ENCODE results near the gene INSL3. TPM values are rescaled to one million over a fixed set of nuclear protein-coding genes. Genes with fewer than 3 reads are reported as not detected.

Gene INSL3, protein sequence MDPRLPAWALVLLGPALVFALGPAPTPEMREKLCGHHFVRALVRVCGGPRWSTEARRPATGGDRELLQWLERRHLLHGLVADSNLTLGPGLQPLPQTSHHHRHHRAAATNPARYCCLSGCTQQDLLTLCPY
- total RNA-seq (ENCODE audit: insufficient read depth, low replicate concordance) = not detected

DNA sequence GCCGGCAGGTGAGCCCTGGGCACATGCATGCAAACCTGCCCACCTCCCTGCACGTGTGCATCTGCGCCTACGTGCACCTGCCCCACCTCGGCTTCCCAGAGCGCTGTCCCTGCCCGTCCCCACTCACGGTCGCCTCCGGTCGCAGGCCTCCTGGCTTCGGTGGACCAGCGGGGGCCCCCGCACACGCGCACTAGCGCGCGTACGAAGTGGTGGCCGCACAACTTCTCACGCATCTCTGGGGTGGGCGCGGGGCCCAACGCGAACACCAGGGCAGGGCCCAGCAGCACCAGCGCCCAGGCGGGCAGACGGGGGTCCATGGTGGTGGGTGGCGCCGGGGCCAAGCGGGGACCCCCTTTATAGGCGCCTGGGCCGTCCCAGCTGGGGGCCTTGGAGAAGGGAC lies at the start of gene INSL3:
Gene INSL3, minus strand, starts transcription at position 330 of the 400 bp plus-strand sequence. Its CDS starts 13 bp downstream, at position 317.
- no peak for DNase-seq (ENCODE audit: low spot score)

DNA sequence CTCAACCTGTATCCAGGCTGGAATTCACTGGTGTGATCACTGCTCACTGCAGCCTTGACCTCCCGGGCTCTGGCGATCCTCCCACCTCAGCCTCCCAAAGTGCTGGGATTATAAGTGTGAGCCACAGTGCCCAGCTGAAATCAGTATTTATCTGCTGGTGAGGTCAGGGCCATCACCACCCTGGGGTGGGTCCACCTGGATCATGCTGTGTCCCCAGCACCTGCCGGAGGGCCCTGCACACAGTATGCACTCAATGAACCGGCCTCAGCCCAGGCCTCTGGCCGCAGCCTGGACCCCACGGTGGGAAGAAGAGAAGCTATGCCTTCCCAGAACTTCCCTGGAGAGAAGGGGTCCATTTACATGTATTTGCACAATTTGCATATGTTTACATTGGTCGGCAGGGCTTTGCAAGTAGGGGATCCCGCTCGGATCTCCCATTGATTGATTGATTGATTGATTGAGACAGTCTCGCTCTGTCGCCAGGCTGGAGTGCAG lies 47.8 kb upstream of the INSL3 start:
- no peak for DNase-seq (ENCODE audit: low spot score)

DNA sequence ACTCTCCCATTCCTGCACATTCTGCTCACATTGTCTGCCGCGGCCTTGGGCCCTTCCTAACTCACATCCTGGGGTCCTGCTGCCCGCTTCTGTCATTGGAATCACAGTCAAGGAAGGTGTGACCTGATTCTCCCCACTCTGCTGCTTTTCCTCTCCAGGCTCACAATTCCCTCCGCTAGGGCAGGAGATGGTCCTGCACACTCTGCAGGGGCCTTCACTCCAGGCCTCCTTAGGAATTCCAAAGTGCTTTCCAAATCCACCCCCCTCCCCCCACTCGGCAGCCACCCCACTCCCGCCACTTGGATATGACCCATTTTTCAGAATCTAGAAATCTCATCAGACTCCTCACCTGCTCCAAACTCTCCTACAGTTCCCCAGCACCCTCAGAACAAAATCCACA lies 47.4 kb upstream of the INSL3 start:
- DNase-seq (ENCODE audit: low spot score) = no peak

DNA sequence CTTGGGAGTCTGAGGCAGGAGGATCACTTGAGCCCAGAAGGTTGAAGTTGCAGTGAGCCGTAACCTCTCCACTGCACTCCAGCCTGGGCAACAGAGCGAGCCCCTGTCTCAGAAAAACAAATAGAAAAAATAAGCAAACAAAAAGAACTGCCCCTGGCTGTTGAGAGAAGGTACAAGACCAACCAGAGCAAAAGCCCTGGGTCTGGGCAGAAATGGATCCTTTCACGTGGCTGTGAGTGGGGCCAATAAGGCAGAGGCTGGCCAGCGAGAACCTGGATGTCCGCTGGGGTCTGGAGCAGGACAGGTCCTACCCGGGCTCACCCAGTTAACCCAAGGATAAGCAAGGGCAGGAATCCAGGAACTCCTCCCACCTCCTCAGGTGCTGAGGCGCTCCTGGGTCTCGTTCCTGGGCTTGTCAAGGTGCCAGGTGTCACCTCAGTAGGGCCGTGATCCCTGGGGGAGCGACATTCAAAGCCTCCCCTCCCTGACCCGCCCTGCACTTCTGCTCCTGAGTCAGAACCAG lies 45.7 kb upstream of the INSL3 start:
- no peak for DNase-seq (ENCODE audit: low spot score)

DNA sequence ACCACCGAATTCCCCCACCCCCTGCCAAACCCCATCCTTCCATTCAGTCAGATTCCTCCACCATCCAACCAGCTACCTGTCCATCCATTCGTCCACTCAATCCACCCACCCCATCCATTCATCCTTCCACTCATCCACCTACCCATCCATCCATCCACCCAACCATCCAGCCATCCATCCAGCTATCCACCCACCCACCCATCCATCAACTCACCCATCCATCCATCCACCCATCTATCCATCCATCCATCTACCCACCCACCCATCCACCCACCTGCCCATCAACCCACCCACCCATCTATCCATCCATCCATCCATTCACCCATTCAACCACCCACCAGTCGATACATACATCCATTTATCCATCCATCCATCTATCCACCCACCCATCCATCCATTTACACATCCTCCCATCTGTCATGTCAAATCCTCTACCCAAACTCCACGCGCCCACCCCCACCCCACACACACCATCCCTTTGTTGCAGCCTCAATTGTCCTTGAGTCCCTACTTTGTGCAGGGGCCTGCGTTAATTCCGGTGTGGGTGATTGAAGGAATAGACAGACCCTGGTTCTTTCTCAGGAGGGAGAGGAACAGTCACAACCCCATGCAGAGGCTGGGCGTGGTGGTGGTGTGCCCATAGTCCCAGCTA lies 45.1 kb upstream of the INSL3 start:
- no peak for DNase-seq (ENCODE audit: low spot score)

DNA sequence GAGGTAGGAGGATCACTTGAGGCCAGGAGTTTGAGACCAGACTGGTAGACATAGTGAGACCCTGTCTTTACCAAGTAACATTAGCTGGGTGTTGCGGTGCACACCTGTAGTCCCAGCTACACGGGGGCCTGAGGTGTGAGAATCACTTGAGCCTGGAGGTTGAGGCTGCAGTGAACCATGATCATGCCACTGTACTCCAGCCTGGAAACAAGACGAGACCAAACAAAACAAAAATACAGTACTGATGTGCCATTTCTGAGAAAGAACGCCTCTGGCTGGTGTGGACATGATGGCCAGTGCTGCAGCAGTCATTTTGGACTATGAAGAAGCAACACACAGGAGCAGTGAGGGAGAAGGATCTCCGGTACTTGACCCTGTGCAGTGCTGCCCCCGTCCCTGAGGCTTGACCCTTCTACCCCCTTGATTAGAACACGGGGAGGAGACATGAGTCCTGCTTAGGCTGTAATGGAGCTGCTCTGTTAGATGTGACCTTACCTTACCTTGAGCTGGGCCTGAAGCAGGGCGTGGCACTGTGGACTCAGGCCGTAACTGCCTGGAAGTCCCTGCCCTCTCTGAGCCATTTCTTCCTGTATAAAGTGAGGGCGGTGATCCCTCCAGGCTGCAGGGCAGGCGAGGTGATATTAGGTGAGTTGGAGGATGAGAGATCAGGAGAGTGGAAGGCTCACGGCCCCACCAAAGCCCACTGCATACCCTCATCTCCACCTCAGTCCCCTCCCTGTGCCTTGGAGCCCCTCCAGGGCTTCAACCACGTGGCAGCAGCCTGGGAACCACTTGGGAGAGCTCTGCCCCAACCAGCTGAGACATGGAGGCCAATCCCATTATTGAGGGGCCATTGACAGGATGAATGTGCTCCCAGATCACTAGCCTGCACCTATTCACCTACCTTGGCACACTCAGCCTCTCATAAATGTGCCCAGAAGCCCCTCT lies 44.3 kb upstream of the INSL3 start:
- no peak for DNase-seq (ENCODE audit: low spot score)

DNA sequence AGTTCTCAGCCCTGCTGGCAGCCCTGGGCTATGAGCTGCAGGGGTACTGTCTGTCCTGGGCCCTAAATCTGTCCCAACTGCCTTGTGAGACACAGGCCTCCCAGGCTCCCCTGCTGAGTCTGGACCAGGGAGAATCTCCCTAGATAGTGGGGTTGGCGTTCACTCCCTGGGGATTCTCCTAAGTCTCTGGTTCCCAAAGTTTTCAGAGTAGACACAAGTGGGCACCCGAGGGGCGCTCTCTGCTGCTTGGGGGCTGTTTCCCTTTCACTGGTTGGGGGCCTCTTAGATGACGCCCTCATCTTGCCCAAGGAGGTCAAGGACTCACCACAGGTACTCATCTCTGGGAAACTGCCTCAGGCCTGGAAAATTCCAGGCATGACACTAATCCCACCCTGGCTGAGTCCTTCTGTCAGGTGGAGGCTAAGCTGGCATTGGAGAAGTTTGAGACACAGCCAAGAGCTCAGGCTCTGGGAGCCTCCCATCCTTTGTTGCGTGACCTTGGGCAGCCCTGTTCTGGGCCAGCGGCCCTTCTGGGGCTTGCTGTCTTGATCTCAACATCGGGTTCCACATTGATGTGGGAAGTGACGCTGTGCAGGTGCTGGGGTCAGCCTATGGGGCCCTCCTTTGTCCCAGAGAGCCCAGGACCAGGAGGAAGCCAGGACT lies 42.3 kb upstream of the INSL3 start:
- no peak for DNase-seq (ENCODE audit: low spot score)

DNA sequence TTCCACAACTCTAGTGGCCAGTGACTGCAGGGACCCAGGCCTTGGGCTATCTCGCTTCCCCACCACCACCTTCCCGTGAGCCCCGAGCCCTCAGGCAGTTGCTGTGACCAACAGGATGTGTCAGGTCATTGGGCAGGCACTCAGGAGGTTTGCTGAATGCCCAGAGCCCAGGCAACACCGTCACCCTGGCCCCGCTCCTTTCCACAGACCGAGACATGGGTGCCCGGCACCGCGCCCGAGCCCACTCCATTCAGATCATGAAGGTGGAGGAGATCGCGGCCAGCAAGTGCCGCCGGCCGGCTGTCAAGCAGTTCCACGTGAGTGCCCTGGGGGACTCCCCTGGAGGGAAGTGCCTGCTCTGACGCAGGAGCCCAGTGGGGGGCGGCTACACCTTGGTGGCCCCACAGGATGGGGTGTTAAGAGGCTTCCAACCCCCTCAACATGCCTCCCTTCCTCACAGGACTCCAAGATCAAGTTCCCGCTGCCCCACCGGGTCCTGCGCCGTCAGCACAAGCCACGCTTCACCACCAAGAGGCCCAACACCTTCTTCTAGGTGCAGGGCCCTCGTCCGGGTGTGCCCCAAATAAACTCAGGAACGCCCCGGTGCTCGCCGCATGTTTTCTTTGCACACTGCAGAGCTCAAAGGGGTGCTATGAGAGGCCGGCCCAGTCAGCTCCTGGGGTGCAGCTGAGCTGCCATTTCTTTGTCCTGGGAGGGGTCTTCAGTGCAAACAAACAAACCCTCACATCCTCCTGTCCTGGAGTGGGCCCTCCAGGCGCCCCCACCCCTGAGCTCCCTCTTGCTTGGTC lies 41.6 kb upstream of the INSL3 start:
- no peak for DNase-seq (ENCODE audit: low spot score)

DNA sequence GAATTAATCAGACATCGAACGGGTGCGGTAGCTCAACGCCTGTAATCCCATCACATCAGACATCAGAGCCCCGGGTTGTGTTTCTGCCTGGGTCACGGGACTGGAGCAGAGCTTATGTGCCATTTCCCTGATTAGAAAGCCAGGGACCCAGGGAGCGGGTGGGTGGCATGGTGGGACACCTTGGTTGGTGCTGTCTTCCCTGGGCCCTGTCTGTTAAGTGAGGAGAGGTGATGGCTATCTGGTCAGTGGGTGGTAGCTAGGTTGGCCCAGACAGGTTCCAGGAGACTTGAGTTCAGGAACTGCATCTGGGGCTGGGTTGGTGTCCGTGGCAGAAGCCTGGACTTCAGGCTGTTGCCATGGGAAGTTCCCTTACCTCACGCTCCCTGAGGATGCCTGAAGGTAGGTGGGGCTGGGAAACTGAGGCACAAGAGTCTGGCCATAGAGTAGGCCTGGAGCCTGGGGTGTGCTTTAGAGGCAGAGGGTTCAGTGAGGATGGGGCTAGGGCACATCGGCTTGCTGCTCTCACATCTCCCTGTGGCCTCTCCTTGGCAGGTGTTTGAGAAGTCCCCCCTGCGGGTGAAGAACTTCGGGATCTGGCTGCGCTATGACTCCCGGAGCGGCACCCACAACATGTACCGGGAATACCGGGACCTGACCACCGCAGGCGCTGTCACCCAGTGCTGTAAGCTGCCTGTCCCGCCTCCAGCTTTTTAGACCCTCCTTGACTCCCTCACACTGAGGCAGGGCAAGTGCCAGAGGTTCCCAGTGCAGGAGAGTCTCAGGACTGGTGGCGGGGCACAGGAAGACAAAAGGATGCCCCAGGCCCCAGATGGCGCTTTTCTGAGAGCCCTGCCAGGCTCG lies 40.5 kb upstream of the INSL3 start:
- no peak for DNase-seq (ENCODE audit: low spot score)

DNA sequence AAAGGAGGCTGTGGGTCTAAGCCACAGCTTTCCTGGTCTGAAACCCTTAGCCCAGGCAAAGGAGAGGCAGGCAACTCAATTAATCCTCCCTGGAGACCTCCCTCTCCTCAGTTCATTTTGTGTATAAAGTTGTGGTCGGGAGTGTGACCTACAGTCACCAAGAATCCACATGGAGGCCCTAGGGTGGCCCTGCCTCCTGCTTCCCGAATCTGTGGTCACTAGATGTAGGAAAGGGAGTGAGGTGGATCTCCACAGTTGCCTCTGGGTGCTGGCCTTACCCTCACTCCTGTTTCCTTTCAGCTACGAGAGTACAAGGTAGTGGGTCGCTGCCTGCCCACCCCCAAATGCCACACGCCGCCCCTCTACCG lies 39.7 kb upstream of the INSL3 start:
- DNase-seq (ENCODE audit: low spot score) = no peak

DNA sequence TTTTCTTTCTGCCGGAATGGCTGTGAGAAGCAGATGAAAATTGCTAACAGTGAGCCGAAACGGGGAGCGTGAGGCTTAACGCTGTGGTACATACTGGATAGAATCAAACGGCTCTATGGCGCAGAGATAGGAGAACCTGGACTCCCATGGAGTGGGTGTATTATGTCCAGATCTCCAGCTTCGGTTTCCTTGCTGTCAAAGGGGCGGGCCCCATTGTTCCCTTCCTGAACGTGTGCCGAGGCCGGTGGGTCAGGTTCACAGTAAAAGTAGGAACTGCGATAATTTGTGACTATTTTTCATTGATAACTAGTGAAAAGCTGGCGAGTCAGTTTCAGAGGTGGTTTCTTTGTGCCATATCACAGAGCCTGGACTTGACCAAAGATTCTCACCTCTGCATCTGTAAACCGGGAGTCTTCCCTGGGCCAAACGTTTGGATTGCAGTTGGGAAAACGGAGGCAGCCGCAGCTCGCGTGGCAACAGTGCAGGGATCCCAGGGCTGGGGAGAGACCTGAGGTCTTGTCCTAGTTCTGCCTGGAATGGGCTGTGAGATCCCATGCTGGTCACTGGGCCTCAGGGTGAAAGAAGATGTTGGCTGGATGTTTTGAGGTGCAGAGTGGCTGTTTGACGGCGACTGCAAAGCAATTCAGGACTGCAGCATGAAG lies 39.1 kb upstream of the INSL3 start:
- DNase-seq (ENCODE audit: low spot score) = no peak

DNA sequence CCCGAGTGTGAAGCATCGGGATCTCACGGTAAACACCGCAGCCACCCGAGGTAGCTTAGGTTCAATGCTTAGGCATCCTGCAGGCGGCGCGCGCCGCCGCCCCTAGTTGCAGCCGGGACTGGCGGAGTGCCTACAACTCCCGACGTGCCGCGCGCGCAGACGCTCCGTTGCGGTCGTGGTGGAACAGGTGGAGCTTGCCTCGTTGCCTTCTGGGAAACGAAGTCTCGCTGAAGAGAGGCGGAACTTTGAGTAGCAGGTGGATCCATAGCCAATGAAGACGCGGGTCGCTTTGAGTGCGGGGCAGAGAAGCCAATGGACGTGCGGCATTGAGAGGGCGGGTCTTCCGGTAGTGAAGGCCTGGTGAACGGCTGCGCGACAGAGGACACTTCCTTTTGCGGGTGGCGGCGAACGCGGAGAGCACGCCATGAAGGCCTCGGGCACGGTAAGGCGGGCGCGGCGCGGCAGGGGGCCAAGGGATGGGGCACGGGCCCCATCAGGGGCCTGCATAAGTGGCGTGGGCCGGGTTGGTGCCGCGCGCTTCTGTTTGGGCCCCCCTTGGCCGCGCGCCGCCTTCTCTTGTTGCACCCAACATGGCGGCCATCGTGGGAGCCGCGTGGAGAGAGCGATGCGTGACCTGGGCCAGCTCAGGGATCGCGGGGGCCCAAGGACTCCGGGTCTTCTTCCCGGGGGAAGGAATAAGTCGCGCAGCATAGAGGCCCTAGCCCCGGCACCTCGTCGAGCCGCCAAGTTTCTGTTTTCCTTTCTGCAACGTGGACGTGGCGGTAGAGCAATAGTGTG lies 38.4 kb upstream of the INSL3 start, which contains the start of gene RPL18A:
Gene RPL18A, plus strand, starts transcription at position 378 of the 798 bp plus-strand sequence. Its CDS starts 47 bp downstream, at position 425.
- peak; percentile 100 for DNase-seq (ENCODE audit: low spot score)

DNA sequence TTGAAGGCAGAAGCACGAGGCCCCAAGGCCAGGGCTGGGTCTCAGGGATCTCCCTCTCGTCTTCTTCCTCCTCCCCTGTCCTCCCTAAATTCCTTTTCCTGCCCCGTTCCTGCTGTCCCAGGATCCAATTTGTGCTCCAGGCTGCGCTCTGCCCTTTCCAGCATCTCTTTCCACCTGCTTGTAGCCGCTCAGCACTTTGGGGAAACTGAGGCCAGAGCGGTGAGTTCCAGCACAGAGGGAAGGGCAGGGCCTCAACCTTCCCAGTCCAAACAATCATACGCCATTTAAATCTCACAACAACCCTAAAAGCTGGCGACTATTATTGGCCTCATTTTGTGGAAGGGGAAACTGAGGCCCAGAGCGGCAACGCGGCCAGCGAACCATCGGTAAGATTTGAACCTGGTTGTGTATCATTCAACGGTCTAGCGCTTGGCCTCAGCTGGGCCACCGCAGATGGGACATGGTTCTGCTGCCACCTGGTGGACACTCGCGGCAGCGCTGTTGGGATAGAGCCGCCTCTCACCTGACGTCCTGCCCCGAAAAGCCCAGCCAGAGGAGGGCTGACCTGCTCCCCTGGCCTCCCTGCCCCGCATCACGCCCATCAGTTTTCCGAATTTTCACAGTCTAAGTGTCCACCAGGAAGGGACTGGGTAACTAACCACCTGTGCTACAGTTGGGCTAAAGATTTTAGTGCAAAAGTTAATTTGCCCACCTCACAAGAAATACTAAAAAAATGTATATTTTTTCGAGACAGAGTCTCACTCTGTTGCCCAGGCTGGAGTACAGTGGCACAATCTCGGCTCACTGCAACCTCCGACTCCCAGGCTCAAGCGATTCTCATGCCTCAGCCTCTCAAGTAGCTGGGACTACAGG lies 34.2 kb upstream of the INSL3 start:
- peak; percentile 72 for DNase-seq (ENCODE audit: low spot score)

DNA sequence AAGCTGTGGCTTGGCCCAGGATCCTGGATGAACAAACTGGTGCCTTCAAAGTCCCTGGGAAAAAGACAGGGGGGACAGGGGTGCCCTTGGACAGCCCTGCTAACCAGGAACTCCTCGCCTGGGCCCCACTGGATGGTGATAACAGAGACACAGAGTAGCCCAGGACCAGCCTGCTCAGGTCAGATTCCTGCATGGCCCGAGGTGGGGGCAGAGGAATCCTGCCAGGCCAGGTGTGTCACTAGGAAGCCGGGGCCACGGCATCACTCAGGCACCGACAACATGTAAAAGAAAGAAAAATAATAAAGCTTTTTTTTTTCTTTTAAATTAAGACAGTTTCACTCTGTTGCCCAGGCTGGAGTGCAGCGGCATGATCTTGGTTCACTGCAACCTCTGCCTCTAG lies 32.7 kb upstream of the INSL3 start:
- DNase-seq (ENCODE audit: low spot score) = no peak

DNA sequence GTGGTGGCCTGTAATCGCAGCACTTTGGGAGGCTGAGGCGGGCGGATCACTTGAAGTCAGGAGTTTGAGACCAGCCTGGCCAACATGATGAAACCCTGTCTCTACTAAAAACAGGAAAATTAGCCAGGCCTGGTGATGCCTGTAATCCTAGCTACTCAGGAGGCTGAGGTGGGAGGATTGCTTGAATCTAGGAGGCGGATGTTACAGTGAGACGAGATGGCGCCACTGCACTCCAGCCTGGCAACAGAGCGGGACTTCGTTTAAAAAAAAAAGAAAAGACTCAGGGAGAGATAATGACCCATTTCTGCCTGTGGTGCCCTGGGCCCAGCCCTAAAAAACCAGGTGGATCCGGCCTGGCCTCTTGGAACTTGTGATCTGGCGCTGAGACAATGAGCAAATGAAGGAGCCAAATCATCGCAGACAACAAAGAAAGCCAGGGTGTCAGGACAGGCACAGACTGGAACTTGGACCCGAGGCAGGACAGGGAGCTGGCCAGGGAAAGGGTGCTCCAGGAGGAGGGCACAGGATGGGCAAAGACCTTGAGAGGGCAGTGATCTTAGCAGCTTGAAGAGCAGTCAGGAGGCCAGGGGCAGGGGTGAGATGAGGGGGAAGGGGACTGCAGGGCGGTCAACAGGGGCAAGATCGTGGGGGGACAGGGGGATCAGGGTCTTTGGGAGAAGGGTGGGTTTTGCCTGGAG lies 27.4 kb upstream of the INSL3 start:
- DNase-seq (ENCODE audit: low spot score) = no peak

DNA sequence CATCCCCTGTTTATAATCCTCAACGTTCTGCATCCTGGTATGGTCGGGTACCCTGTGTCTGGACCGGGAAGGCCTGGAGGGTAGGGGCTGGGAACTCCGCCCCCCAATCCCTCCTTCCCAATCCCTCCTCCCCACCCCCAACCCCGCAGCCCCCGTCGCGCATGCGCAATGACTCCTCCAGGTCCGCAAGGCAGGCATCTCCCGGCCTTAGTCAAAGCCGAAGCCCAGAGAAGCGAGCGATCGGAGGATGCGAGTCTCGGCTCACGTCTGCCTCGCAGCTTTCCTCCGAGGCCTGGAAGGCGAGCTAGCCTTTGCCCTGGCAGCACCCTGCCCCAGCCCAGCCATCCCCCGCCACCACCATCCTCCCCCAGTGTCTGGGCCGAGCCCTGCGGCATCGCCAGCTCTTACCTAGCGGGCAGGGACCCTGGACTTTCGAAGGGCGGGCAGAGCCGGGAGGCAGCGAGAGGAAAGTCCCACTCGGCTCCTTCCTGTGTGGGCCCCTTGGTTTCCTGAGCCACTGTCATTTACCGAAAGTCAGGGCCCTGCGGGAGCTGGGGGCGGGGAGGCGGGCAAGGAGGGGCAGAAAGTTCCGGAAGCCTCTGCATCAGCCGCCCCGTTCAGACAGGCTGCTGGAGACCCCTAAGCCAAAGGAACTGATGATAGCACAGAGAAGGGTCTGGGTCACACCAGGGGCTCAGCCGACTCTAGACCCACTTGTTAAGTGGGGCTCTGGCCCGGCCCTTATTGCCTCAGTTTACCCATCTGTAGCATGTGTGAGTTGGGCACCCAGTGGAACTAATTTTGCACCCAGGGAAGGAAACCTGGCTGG lies 26.4 kb upstream of the INSL3 start, which contains the start of gene JAK3:
Gene JAK3, minus strand, starts transcription at position 445 of the 829 bp plus-strand sequence. CDS start 3,565 bp downstream, outside the sequence.
- peak; percentile 87 for DNase-seq (ENCODE audit: low spot score)
